Kidney (tissue), 14 donors: ENCODE results near the gene ARMCX2. TPM values are rescaled to one million over a fixed set of nuclear protein-coding genes. Genes with fewer than 3 reads are reported as not detected.

Experiments used
- DNase-seq, 5 donors: peaks; one replicate each; pipeline ENCODE4 v3.0.0-alpha.2; 2013 to 2020
- FAIRE-seq: peaks from 2 replicates; lab custom pipeline; 2012; peaks lifted over from hg19 to GRCh38; lab: Jason Lieb, UNC
- H3K27ac ChIP-seq, 2 donors: one replicate each; pipeline ENCODE4 v1.7.0; 2013; ENCODE audit warnings: low read depth in 2 of 2, low read length in 2 of 2, inconsistent platforms in 1 of 2
- H3K27me3 ChIP-seq: one replicate; pipeline ENCODE4 v1.7.1; 2013; ENCODE audit warnings: low read length, inconsistent platforms; ENCODE audit not compliant: control insufficient read depth, insufficient read depth
- H3K36me3 ChIP-seq, 3 donors: one replicate each; pipeline versions ENCODE4 v1.7.0 to v1.7.1; 2013; ENCODE audit warnings: low read length in 3 of 3, control low read depth in 1 of 3, inconsistent platforms in 1 of 3; ENCODE audit not compliant: insufficient read depth in 3 of 3, control insufficient read depth in 2 of 3
- H3K4me1 ChIP-seq, 3 donors: one replicate each; pipeline versions ENCODE4 v1.7.0 to v1.7.1; 2013; ENCODE audit warnings: low read length in 3 of 3, inconsistent platforms in 1 of 3, low read depth in 1 of 3; ENCODE audit not compliant: control insufficient read depth in 2 of 3, insufficient read depth in 2 of 3
- H3K4me3 ChIP-seq, 3 donors: one replicate each; pipeline versions ENCODE4 v1.7.0 to v1.8.1; 2013; ENCODE audit warnings: low read length in 3 of 3, control low read depth in 1 of 3, inconsistent platforms in 1 of 3
- H3K9ac ChIP-seq, 3 donors: one replicate each; pipeline versions ENCODE4 v1.7.0 to v1.7.1; 2013; ENCODE audit warnings: low read length in 3 of 3, control low read depth in 1 of 3, inconsistent platforms in 1 of 3
- H3K9me3 ChIP-seq, 3 donors: one replicate each; pipeline versions ENCODE4 v1.7.0 to v1.7.1; 2013; ENCODE audit warnings: low read length in 3 of 3, control low read depth in 1 of 3, inconsistent platforms in 1 of 3; ENCODE audit not compliant: control insufficient read depth in 2 of 3, insufficient read depth in 1 of 3
- intact Hi-C: fragments of 100-400 bp; cut with DNase I; formaldehyde crosslinking; loops from one replicate; pipeline ENCODE4 v1.11.1; 2022
- polyA plus RNA-seq: library from polyadenylated mRNA; stranded (reverse); fragments of 350-450 nt; fragmentation: Illumina TruSeq; extraction: RNeasy Lipid Tissue Mini Kit (QIAGEN cat#74804); gene quantifications from one replicate; pipeline ENCODE4 v1.2.3, GENCODE V29; 2014; ENCODE audit warnings: low read depth, low replicate concordance; ENCODE audit not compliant: insufficient read depth
- total RNA-seq: library from RNA; stranded (reverse); fragmentation: NEBNext Ultra II Directional; extraction: Animal tissue kit (Norgen Biotek cat#: 25700); gene quantifications from one replicate; pipeline ENCODE4 v1.2.1, GENCODE V29; 2021
- TF ChIP-seq, protein P1 (sequence below): IDR thresholded peaks from 3 replicates; pipeline ENCODE4 v1.5.1; 2012; ENCODE audit warnings: mild to moderate bottlenecking, moderate library complexity, borderline replicate concordance; ENCODE audit not compliant: insufficient read depth; ENCODE audit errors: extremely low read depth
- donor health status: control.
- donor health status: control.
- donor health status: control.
- donor health status: control.
- donor health status: control.
- donor health status: DM: yes; HTN: yes; CAD: no.
- donor health status: Normal renal cell carcinoma (clear cell type).

The ARMCX2 gene
- total and polyA plus RNA-seq, 2 donors from 2014 or later, result 38.4 to 44.0 TPM

GRCh38 chrX:101682723-101683122 lies 23.1 kb upstream of the ARMCX2 start:
- DNase-seq (no peak), FAIRE-seq (no peak)
- Histone ChIP-seq H3K9ac (no peak overlapping the region), H3K9me3 (no peaks in the 10 kb centered on the region), H3K4me1 (no peaks in the 10 kb centered on the region), H3K4me3 (no peak overlapping the region), H3K27ac (no peak overlapping the region), H3K36me3 (no peaks in the 10 kb centered on the region), H3K27me3 (no peaks in the 10 kb centered on the region)
- TF ChIP-seq, protein P1, sequence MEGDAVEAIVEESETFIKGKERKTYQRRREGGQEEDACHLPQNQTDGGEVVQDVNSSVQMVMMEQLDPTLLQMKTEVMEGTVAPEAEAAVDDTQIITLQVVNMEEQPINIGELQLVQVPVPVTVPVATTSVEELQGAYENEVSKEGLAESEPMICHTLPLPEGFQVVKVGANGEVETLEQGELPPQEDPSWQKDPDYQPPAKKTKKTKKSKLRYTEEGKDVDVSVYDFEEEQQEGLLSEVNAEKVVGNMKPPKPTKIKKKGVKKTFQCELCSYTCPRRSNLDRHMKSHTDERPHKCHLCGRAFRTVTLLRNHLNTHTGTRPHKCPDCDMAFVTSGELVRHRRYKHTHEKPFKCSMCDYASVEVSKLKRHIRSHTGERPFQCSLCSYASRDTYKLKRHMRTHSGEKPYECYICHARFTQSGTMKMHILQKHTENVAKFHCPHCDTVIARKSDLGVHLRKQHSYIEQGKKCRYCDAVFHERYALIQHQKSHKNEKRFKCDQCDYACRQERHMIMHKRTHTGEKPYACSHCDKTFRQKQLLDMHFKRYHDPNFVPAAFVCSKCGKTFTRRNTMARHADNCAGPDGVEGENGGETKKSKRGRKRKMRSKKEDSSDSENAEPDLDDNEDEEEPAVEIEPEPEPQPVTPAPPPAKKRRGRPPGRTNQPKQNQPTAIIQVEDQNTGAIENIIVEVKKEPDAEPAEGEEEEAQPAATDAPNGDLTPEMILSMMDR, result no peak
- intact Hi-C loops, result no loop called here

DNA sequence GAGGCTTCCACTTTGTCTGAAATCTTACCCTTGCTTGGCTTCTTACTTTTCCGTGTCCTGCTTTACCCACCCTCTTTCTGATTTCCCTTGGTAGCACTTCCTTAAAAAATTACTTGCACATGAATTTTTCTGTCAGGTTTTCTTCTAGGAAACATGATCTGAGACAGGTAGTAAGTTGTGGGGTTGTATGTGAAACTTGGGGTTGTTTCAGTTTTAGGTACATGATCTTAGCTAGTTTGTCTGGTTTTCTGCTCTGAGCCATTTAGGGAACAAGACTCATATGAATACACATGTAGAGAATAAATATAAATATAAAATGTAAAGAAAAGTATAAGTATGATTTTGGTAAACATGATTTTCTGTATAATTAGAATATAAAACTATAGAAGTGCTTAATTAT lies 17.4 kb upstream of the ARMCX2 start:
- Histone ChIP-seq H3K27me3 (no peaks in the 10 kb centered on the region), H3K9ac (no peak overlapping the region), H3K4me3 (no peak overlapping the region), H3K27ac (no peak overlapping the region), H3K9me3 (no peaks in the 10 kb centered on the region), H3K4me1 (no peaks in the 10 kb centered on the region), H3K36me3 (no peaks in the 10 kb centered on the region)
- FAIRE-seq (peak; percentile 87), DNase-seq (no peak)
- intact Hi-C loops, result no loop called here
- TF ChIP-seq, protein P1, result no peak

GRCh38 chrX:101676571-101676970 lies 16.9 kb upstream of the ARMCX2 start:
- Histone ChIP-seq H3K27me3 (no peaks in the 10 kb centered on the region), H3K27ac (no peak overlapping the region), H3K9me3 (no peaks in the 10 kb centered on the region), H3K36me3 (no peaks in the 10 kb centered on the region), H3K4me1 (no peaks in the 10 kb centered on the region), H3K9ac (no peak overlapping the region), H3K4me3 (no peak overlapping the region)
- TF ChIP-seq, protein P1, result no peak
- FAIRE-seq, result no peak
- intact Hi-C loops, result no loop called here
- DNase-seq, result peak in 1 of 5 donors; percentile 4

GRCh38 chrX:101668143-101668542 lies 8.5 kb upstream of the ARMCX2 start:
- DNase-seq (peak in 2 of 5 donors; percentile 18 to 19), FAIRE-seq (no peak)
- Histone ChIP-seq H3K4me1 (no peaks in the 10 kb centered on the region), H3K9me3 (no peaks in the 10 kb centered on the region), H3K9ac (no peak overlapping the region), H3K27ac (no peak overlapping the region), H3K4me3 (no peak overlapping the region), H3K36me3 (no peaks in the 10 kb centered on the region), H3K27me3 (no peaks in the 10 kb centered on the region)
- intact Hi-C loops, result no loop called here
- TF ChIP-seq, protein P1, result no peak
